ENCODE measurements around the gene ZMYND11. TPM values are rescaled to one million over a fixed set of nuclear protein-coding genes. Genes with fewer than 3 reads are reported as not detected.

ZMYND11 gene
- total and polyA plus RNA-seq, 2 of the 13 experiments (the other 11 are each of a cell fraction or from before 2014, with no cell fraction given), result 17.5 to 38.7 TPM

GRCh38 chr10:190216-190615, 55.0 kb downstream of the ZMYND11 start (continued):
- TF ChIP-seq LRRFIP1 (CRISPR knock-in tag; conservative IDR thresholded peaks at IDR 0.05), result no peak

- Histone ChIP-seq H3K4me2 (ENCODE audit: low read depth, low read length) (no peak overlapping the region), H3K9me3 (ENCODE audit: low read length) (no peaks in the 10 kb centered on the region), H3K9ac (ENCODE audit: insufficient read depth, low read depth, low read length) (no peak overlapping the region), H3K79me2 (ENCODE audit: insufficient read depth, low read length) (no peaks in the 10 kb centered on the region), H2AFZ (ENCODE audit: low read length) (no peak overlapping the region), H3K4me1 (ENCODE audit: insufficient read depth, low read length) (no peaks in the 10 kb centered on the region), H3K27me3 (ENCODE audit: control insufficient read depth in 1 of 2, insufficient read depth in 2 of 2, low read length in 2 of 2) (no peaks in the 10 kb centered on the region), H4K20me1 (ENCODE audit: insufficient read depth, low read length) (no peaks in the 10 kb centered on the region), H3K36me3 (replicated peaks in 1 of 2; ENCODE audit: control insufficient read depth in 1 of 2, insufficient read depth in 2 of 2, low read length in 2 of 2) (peaks cover 4 to 11% of the 10 kb centered on the region in 2 experiments; a peak in 2 of 5 replicates), H3K4me3 (replicated peaks in 1 of 3; ENCODE audit: insufficient read depth in 1 of 3, low read depth in 2 of 3, low read length in 3 of 3) (no peak overlapping the region), H3K27ac (ENCODE audit: extremely low read length, insufficient read depth, low read length) (no peak overlapping the region)
- POLR2A ChIA-PET, result no interaction called here
- 90% methylated on average over 9 of the region's 9 CpGs for WGBS (ENCODE audit: low lambda C conversion rate)
- ATAC-seq, result no peak
- CTCF ChIA-PET (ENCODE audit: low intra/inter-chr PET ratio, low total read pairs), result no interaction called here
- in situ Hi-C loops (cut with HindIII; ENCODE audit: extremely low pct_ligation_motif_present, low pct_unique_long_range_greater_than_20kb), result no loop called here
- intact Hi-C loops (cut with micrococcal nuclease; ENCODE audit: unreplicated experiment), result no loop called here
- BruUV-seq (replicated peaks), result no TSS peak
- DNase-seq (ENCODE audit: low spot score), result peak; percentile 19
- 0 out of 2 replicates have a peak, but pooled peaks have one; percentile 29 for TF ChIP-seq SIX4 (CRISPR knock-in tag; IDR thresholded peaks at IDR 0.05)
- TF ChIP-seq CEBPB (IDR thresholded peaks at IDR 0.05; ENCODE audit: borderline replicate concordance, low read depth, low read length), result peak; percentile 44; the same call in 1 of the 2 replicates
- TF ChIP-seq BCLAF1 (IDR thresholded peaks at IDR 0.05), result no peak
- FAIRE-seq, result no peak
These were observed 56.7 kb downstream of the ZMYND11 start for GRCh38 chr10:191703-192518.

Data from HepG2 (cell line).